Sigmoid colon (tissue), 4 donors: ENCODE data around the gene NLRC3.

Experiments
- CTCF ChIP-seq, 4 experiments: fragments of 450-650 bp in 3 of 4; fragments of 200-600 bp in 1 of 4; IDR thresholded peaks; one replicate each; pipeline ENCODE4 v1.5.1; 2016 to 2019; ENCODE audit warnings: antibody characterized with exemption in 4 of 4, mild to moderate bottlenecking in 3 of 4, moderate library complexity in 2 of 4
- POLR2A ChIP-seq, 2 donors: fragments of 450-650 bp; IDR thresholded peaks; one replicate each; pipeline ENCODE4 v1.6.1; 2016; ENCODE audit warnings: antibody characterized with exemption in 2 of 2, mild to moderate bottlenecking in 2 of 2, moderate library complexity in 2 of 2
- POLR2AphosphoS5 ChIP-seq, 4 donors: sonication (generic); formaldehyde crosslinking; IDR thresholded peaks; one replicate each; pipeline ENCODE4 v1.6.1; 2017; ENCODE audit warnings: antibody characterized with exemption in 4 of 4

DNA sequence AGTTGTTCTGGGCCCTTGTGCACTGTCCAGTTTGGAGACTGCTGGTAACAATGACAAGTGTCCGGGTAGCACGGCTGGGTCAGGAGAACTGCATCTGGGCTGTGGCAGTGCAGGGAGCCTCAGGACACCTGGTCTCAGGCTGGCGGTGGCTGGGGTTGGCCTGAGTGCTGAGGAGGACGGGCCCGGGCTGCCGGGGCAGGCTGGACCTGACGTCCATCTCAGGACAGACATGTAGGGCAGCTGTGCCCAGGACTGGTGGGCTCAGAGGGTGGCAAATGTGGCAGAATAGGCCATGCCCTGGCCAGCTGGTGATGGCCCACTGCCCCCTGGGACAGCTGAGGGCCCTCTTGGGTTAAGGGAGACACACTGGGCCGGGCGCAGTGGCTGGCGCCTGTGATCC lies 4.2 kb upstream of the NLRC3 start:
- TF ChIP-seq CTCF (IDR thresholded peaks at IDR 0.05), result no peak
- TF ChIP-seq POLR2A (IDR thresholded peaks at IDR 0.05), result no peak
- no peak for TF ChIP-seq POLR2AphosphoS5 (IDR thresholded peaks at IDR 0.05)
